Spleen (tissue), 7 donors: Measurements from ENCODE around the gene SLC25A48.

ENCODE experiments used
- POLR2A ChIP-seq, 3 donors: fragments of 450-650 bp; IDR thresholded peaks; one replicate each; pipeline ENCODE4 v1.5.1; 2017; ENCODE audit warnings: antibody characterized with exemption in 3 of 3, mild to moderate bottlenecking in 1 of 3
- POLR2AphosphoS5 ChIP-seq, 3 donors: sonication (generic); formaldehyde crosslinking; IDR thresholded peaks; one replicate each; pipeline ENCODE4 v1.5.1; 2017; ENCODE audit warnings: antibody characterized with exemption in 3 of 3
- TF ChIP-seq, protein P1 (sequence below), 11 experiments: fragments of 200-600 bp in 7 of 11; fragments of 450-650 bp in 4 of 11; sonication (generic) in 4 of 11; IDR thresholded peaks in 8 of 11; conservative IDR thresholded peaks in 3 of 11; 1 replicate in 7 of 11; 2 replicates in 4 of 11; pipeline versions ENCODE4 v1.4.0 to v1.8.0; 2016 to 2021; ENCODE audit warnings: antibody characterized with exemption in 11 of 11, inconsistent platforms in 4 of 11, mild to moderate bottlenecking in 1 of 11
- donor health status: DM: no; HTN: no; CAD: no; lungs with moderate emphysema.
- donor health status: DM: no; HTN: no; CAD: no.
- donor health status: DM: no; HTN: no; CAD: no.

DNA sequence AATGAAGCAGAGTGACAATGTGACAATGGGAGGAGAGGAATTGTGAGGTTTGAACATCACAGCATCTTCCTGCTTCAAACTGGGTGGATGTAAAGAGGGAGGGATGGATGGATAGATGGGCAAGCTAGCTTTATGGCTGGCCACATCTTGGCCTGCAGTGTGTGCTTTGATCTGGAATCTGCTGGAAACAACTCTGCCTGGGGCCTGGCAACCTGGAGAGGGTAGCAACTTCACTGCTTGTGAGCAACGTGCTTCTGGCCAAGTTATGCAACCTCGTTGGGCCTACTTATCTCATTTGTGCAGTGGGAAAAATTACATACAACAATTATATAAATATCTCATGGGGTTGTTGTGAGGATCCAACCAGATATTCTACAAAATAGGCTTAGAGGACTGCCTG lies 55.8 kb downstream of the SLC25A48 start:
- TF ChIP-seq, protein P1, sequence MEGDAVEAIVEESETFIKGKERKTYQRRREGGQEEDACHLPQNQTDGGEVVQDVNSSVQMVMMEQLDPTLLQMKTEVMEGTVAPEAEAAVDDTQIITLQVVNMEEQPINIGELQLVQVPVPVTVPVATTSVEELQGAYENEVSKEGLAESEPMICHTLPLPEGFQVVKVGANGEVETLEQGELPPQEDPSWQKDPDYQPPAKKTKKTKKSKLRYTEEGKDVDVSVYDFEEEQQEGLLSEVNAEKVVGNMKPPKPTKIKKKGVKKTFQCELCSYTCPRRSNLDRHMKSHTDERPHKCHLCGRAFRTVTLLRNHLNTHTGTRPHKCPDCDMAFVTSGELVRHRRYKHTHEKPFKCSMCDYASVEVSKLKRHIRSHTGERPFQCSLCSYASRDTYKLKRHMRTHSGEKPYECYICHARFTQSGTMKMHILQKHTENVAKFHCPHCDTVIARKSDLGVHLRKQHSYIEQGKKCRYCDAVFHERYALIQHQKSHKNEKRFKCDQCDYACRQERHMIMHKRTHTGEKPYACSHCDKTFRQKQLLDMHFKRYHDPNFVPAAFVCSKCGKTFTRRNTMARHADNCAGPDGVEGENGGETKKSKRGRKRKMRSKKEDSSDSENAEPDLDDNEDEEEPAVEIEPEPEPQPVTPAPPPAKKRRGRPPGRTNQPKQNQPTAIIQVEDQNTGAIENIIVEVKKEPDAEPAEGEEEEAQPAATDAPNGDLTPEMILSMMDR (IDR thresholded peaks at IDR 0.05 in 8 of 11, conservative IDR thresholded peaks at IDR 0.05 in 3 of 11): no peak
- no peak for TF ChIP-seq POLR2AphosphoS5 (IDR thresholded peaks at IDR 0.05)
- no peak for TF ChIP-seq POLR2A (IDR thresholded peaks at IDR 0.05)
